Measurements from ENCODE around the gene CABLES1.

CABLES1 gene

DNA sequence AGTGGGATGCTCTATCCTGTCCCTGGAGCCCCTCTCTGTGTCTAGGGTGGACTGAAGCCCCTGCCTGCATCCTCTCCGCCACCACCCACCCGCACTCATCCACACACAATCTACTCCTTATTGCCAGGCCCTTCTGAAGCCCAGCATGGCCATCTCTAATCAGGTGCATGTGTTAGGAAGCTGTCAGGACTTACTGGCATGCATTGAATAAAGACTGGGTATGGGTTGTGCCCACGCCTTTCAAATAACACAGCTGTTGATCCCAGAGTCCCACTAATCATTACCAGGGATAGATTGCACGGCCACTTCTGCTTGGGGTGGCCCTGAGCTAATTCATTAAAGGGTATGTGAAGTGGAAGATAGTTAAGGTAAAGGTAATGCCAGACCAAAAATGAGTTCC, 88.4 kb downstream of the CABLES1 start:
- no peak overlapping the region for H3K27ac ChIP-seq
- ChIA-PET POLR2A (ENCODE audit: low non-redundant PET) (no interaction called here), CTCF (no interaction called here)
- no peak for DNase-seq (ENCODE audit: low spot score)
- TF ChIP-seq, protein P1, sequence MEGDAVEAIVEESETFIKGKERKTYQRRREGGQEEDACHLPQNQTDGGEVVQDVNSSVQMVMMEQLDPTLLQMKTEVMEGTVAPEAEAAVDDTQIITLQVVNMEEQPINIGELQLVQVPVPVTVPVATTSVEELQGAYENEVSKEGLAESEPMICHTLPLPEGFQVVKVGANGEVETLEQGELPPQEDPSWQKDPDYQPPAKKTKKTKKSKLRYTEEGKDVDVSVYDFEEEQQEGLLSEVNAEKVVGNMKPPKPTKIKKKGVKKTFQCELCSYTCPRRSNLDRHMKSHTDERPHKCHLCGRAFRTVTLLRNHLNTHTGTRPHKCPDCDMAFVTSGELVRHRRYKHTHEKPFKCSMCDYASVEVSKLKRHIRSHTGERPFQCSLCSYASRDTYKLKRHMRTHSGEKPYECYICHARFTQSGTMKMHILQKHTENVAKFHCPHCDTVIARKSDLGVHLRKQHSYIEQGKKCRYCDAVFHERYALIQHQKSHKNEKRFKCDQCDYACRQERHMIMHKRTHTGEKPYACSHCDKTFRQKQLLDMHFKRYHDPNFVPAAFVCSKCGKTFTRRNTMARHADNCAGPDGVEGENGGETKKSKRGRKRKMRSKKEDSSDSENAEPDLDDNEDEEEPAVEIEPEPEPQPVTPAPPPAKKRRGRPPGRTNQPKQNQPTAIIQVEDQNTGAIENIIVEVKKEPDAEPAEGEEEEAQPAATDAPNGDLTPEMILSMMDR (conservative IDR thresholded peaks at IDR 0.05; ENCODE audit: low read depth): no peak

DNA sequence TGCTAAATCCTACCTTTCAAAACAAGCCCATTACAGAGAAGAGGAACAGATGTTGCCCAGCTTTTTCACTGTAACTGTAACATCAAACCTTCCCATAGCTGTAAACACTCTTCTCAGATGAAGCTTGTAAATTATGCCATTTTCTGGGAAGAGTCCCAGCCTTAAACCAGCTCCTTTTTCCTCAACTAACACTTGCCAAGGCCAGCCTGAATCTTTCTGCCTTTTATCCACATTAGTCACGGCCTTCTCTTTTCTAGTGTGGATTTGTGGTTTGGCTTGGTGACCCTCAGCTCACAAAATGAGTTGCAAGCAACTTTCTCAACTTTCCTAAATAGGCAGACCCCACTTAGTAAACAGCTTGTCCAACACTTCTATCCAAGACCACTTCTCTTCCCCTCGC, 90.2 kb downstream of the CABLES1 start:
- no peak overlapping the region for H3K27ac ChIP-seq
- TF ChIP-seq, protein P1 (conservative IDR thresholded peaks at IDR 0.05; ENCODE audit: low read depth): no peak
- CTCF ChIA-PET: interaction anchor here (0.6 kb wide), 1 partner anchor 34 kb away, joined by 3 read pairs; no protein-coding TSS in a partner anchor
- POLR2A ChIA-PET (ENCODE audit: low non-redundant PET): no interaction called here
- DNase-seq (ENCODE audit: low spot score): no peak

GRCh38 chr18:23226391-23226790, 91.1 kb downstream of the CABLES1 start:
- TF ChIP-seq, protein P1 (conservative IDR thresholded peaks at IDR 0.05; ENCODE audit: low read depth): no peak
- ChIA-PET POLR2A (ENCODE audit: low non-redundant PET) (no interaction called here), CTCF (interaction anchor here (0.6 kb wide), 1 partner anchor 33 kb away, joined by 3 read pairs; no protein-coding TSS in a partner anchor)
- no peak for DNase-seq (ENCODE audit: low spot score)
- H3K27ac ChIP-seq: no peak overlapping the region

DNA sequence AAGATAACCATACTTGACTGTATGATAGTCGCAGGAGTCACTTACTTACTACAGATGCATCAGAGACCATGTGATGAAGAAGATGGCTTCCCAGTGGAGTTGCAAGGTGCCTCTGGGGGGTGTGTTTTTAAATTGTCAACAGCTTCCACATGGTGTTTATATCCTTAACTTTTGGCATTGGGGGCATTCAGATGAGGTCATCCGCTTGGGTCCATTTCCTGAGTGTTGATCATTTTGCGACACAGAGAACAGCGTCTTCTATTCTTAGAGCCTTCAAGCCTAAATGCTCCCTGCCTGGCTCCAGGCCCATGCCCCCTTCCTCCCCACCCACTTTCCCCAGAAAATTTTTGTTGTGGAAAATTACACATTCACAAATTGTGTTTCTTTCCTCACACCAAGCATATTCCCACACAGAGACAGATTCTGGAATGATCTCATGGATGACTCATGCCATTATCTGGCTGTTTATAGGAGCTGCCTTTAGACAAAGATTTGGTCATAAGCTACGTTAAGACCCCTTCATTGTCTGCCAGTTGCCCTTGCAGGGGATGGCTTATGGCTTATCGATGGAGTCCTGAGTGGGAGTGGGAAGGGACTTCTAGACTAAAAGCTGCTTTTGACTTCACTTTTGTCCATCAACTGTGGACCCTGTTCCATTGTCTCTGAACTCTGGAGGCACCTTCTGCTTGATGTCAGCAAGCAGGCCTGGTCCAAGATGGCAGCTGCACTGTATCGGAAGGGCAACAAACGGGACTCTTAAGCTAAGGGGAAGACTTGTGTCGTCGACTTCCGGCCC, 91.8 kb downstream of the CABLES1 start:
- TF ChIP-seq, protein P1 (conservative IDR thresholded peaks at IDR 0.05; ENCODE audit: low read depth): no peak

GRCh38 chr18:23227726-23228070, 92.4 kb downstream of the CABLES1 start:
- no peak for DNase-seq (ENCODE audit: low spot score)
- CTCF ChIA-PET: no interaction called here
- H3K27ac ChIP-seq: no peak overlapping the region
- POLR2A ChIA-PET (ENCODE audit: low non-redundant PET): no interaction called here
- TF ChIP-seq, protein P1 (conservative IDR thresholded peaks at IDR 0.05; ENCODE audit: low read depth): no peak

More for the DNA sequence above, 91.8 kb downstream of the CABLES1 start:
- CTCF ChIA-PET: no interaction called here
- DNase-seq (ENCODE audit: low spot score): peak; percentile 6
- POLR2A ChIA-PET (ENCODE audit: low non-redundant PET): no interaction called here
- no peak overlapping the region for H3K27ac ChIP-seq

DNA sequence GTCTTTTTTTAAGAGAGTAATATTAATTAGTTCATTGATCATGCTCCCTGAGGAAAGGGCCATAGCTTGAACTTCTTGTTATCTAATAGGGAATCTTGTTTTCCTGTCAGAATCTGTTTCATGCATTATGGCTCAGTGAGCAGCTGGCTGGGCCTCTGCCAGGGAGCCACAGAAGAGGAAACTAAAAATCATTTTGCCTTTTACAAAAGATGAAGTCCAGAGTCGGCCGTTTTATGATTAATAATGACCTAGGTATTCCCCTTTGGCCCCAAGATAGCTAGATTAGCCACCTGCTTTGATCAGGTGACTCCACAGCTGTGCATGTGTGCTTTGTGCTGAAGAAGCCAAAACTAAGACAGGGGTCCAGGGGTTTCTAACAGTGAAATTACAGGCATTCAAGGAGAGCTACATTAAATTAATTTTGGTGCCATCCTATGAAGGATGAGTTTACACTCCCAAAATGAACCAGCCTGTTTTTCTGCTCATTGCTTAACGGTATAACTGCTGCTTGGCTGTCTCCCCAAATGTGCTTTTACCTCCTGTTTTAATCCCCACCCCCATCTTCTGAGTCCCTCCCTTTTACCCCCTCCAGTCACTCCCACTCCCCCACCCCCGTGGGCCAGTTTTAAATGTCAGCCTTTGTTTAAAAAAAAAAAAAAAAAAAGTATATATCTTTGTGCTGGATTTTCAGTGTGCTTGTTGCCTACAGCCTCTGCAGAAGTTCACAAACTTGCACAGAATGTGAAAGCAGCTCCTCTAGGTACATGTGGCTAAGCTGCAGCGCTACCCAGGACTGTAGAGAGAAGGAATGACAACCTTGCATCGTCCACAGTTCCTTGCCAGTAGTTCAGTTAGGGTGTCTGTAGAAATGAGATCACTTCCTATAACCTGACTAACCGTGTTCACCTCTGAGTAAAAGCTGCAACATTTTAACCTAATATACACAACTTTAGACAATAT, 93.1 kb downstream of the CABLES1 start:
- DNase-seq (ENCODE audit: low spot score): no peak
- POLR2A ChIA-PET (ENCODE audit: low non-redundant PET): no interaction called here
- TF ChIP-seq, protein P1 (conservative IDR thresholded peaks at IDR 0.05; ENCODE audit: low read depth): no peak
- CTCF ChIA-PET: interaction anchor here (0.8 kb wide), 1 partner anchor 187 kb away, joined by 3 read pairs; no protein-coding TSS in a partner anchor
- H3K27ac ChIP-seq: no peak overlapping the region
